Tibial nerve (tissue), 4 donors: ENCODE measurements around the gene MYO5C.

Experiments
- CTCF ChIP-seq, 5 experiments: fragments of 200-600 bp in 3 of 5; fragments of 450-650 bp in 2 of 5; sonication (generic) in 3 of 5; IDR thresholded peaks; one replicate each; pipeline ENCODE4 v1.5.1; 2016 to 2019; ENCODE audit warnings: antibody characterized with exemption in 5 of 5, mild to moderate bottlenecking in 3 of 5, moderate library complexity in 2 of 5
- EP300 ChIP-seq, 2 donors: sonication (generic); formaldehyde crosslinking; IDR thresholded peaks; one replicate each; pipeline ENCODE4 v1.6.1; 2017; ENCODE audit warnings: antibody characterized with exemption in 2 of 2, mild to moderate bottlenecking in 1 of 2
- POLR2A ChIP-seq, 2 donors: fragments of 450-650 bp; IDR thresholded peaks; one replicate each; pipeline ENCODE4 v1.6.1; 2017; ENCODE audit warnings: antibody characterized with exemption in 2 of 2, mild to moderate bottlenecking in 2 of 2, moderate library complexity in 2 of 2

- no peak for TF ChIP-seq CTCF (IDR thresholded peaks at IDR 0.05)
- peak in 1 of 2 donors; percentile 23 for TF ChIP-seq POLR2A (IDR thresholded peaks at IDR 0.05)
- TF ChIP-seq EP300 (IDR thresholded peaks at IDR 0.05): peak in 1 of 2 donors; percentile 52
Observed at GRCh38 chr15:52295421-52296001, at the start of gene MYO5C.
